GM21528 (cell line): ENCODE data around the gene NUTF2.
"Not testable (repeated sequence)": the region's sequence is repeated elsewhere in the genome, so short reads cannot be mapped to it uniquely, and the experiment has no call there.

ENCODE experiments used
- ATAC-seq: cut with Tn5 transposase; IDR thresholded peaks from one replicate; pipeline ENCODE4 v1.9.1; 2021; ENCODE audit warnings: mild to moderate bottlenecking, moderate library complexity; ENCODE audit not compliant: unreplicated experiment, low FRiP score

The NUTF2 gene

DNA sequence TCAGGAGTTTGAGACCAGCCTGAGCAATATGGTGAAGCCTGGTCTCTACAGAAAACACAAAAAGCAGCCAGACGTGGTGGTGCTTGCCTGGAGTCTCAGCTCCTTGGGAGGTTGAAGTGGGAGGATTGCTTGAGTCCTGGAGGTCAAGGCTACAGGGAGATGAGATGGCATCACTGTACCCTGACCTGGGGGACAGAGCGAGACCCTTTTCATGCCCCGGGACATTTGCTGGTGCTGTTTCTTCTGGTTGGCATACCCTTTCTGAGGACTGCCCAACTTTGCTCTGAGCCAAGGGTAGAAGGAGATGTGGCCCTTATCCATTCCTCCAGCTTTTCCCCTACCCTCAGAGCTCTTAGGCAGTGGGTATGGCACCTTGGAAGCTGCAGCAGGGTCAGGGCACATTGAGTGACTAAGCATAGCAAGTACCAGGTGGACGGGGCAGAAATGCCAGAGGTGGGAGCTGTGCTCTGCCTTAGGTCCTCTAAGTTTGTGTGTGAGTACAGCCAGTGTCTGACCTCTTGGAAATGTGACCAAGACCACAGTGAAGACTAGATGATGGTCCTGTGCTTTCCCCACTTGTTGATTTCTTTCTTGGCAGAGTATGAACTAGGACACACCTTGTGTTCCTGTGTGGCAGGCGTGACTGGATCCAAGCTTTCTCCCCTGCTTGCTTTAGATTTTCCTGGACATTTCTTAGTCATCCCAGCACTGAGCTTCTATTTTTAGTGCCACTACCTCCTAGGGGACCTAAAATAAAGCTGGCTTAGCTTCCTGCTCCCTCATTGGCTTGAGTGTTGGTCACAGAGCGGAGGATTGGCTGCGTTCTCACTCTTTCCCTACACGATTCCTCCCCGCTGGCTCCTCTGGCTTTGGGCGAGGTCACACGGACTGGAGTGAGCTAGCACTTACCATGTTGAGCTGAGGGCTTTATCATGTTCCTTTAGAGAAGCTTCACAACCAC lies 16.2 kb downstream of the NUTF2 start:
- no peak for ATAC-seq

GRCh38 chr16:67864044-67864443 lies 17.3 kb downstream of the NUTF2 start:
- ATAC-seq, result not testable (repeated sequence)

GRCh38 chr16:67864594-67864993 lies 17.9 kb downstream of the NUTF2 start:
- ATAC-seq, result no peak

- ATAC-seq, result no peak
These were observed 18.6 kb downstream of the NUTF2 start for GRCh38 chr16:67865318-67865717.

DNA sequence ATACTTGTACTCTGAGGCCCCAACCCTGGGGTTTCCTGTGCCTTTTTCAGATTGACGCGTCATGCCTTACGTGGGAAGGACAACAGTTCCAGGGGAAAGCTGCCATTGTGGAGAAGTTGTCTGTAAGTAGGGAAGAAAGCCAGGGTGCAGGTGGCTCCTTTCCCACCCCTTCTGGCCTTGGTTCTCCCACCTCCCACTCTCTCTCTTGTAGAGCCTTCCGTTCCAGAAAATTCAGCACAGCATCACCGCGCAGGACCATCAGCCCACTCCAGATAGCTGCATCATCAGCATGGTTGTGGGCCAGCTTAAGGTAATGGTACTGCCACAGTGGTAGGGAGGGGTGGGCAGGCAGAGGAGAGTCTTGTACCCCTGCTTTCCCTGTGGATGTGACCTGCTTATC lies 21.6 kb downstream of the NUTF2 start:
- no peak for ATAC-seq

DNA sequence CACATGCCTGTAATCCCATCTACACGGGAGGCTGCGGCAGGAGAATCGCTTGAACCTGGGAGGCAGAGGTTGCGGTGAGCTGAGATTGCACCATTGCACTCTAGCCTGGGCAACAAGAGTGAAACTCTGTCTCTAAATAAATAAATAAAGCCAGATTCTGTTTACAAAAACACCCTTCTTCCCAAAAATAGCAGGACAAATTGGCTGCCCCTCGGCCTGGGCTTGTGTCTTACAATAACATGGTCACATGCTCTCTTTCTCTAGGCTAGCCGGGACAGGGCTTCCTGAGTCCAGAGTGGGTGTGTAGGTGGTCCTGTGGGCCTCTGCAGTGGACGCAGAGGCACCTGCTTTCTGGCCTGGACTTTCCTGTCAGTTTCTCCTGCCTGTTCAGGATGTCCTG lies 22.9 kb downstream of the NUTF2 start:
- no peak for ATAC-seq

DNA sequence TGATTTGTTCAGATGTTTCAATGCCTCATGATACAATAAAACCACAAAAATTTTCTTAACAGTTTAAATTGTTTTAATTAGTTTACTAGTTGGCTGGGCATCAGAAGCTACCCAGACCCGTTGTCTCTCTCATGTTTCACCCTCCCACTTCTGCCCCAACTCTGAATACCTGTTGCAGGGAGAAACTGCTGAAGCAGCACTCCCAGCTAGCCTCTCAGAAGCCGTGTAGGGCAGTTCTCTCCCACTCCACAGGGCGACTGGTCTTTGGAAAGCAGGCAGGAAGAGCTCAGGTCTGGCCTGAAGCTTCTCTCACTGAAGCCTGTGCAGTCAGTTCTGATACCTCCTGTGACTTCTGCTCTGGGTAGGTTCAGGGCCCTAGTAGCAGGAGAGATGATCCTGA lies 24.5 kb downstream of the NUTF2 start:
- ATAC-seq, result no peak

DNA sequence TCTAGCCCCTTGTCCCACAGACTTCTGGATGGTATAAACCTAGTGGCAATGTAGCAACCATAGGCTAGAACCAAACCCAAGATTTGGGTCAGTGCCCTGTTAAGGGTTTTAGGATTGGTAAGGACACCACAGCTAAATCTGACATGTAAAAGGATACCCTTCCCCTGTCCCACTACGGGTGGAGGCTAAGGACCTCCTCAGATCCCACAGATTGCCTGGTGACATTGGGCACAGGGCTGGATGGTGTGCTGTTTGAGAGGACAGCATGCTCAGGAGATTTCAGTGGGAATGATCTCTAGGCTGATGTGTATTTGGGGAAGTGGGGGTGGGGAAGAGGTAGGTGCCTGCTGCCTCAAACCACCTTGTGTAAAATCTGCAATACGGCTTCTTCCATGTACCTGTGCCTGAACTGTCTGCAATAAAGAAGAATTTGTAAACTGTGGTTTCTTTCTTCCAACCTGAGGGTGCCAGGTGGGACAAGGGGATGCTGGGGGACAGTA lies 25.4 kb downstream of the NUTF2 start:
- no peak for ATAC-seq

DNA sequence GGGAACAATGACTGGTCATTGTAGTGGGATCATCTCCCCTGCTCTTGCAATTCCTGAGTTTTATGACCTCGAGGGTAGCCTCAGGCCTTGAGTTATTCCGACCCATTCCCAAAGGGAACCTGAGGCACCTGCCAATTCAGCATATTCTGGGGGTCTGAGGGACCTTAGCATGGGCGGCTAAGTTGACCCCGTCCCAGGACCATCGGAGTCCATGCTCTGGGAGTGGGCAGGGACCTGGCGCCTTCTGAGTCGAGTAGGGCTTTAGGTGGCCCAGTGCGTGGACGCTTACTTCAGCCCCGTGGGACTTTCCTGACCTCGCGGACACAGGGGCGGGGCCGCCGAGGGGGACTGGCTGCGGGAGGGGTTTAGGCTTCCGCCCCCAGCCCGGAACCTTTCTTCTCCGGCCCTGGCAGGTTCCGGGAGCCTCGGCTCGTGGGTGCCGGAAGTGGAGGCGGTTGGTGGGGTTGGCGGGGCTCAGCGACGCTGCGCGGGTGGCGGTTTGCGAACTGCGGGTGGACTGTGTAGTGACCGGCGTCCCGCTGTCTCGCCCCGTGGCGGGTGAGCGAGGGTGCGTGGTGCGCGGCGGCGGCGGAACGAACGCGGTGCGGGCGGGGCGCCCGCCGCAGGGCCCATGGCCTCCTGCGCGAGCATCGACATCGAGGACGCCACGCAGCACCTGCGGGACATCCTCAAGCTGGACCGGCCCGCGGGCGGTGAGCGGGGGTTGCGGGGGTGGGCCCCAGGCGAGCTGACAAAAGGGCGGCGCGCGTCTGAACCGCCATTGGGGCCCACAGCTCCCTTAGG lies 26.1 kb downstream of the NUTF2 start, which contains the start of gene EDC4:
TSS of gene EDC4 (plus strand) at position 422 of the 804 bp plus-strand sequence. CDS start at position 632, 210 bp downstream.
- peak; percentile 60 for ATAC-seq

GRCh38 chr16:67873435-67874370 lies 27.0 kb downstream of the NUTF2 start:
- ATAC-seq, result no peak

- ATAC-seq, result no peak
These were observed 27.6 kb downstream of the NUTF2 start for GRCh38 chr16:67874372-67874771.

GRCh38 chr16:67877064-67877463 lies 30.3 kb downstream of the NUTF2 start:
- no peak for ATAC-seq

- ATAC-seq, result no peak
These were observed 31.5 kb downstream of the NUTF2 start for GRCh38 chr16:67878232-67878631.

DNA sequence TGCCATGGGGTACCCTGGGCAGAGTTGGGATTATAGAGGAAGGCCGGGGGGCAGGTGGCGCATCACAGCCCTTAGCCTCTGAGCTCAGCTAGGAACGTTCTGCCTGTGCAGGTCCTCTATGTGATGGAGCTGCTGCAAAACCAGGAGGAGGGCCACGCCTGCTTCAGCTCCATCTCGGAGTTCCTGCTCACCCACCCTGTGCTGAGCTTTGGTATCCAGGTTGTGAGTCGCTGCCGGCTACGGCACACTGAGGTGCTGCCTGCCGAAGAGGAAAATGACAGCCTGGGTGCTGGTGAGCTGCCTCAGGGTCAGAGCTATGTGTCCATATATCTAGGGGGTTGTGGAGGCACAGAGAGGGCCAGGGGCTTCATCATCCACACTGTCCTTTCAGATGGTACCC lies 32.1 kb downstream of the NUTF2 start:
- no peak for ATAC-seq

- ATAC-seq, result no peak
These were observed 32.7 kb downstream of the NUTF2 start for GRCh38 chr16:67879462-67879861.

DNA sequence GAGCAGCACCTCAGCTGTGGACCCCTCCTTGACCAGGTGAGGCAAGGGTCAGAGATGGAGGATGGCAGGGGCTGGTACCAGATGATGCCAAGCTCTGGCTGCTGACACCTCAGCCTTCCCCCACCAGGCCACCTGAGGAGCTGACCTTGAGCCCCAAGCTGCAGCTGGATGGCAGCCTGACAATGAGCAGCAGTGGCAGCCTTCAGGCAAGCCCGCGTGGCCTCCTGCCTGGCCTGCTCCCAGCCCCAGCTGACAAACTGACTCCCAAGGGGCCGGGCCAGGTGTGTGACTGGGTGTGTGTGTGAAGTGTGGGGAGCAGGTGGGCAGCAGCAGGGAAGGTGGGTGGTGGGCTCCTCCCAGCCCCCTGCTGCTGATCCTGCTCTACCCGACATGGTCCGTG lies 33.2 kb downstream of the NUTF2 start:
- no peak for ATAC-seq

DNA sequence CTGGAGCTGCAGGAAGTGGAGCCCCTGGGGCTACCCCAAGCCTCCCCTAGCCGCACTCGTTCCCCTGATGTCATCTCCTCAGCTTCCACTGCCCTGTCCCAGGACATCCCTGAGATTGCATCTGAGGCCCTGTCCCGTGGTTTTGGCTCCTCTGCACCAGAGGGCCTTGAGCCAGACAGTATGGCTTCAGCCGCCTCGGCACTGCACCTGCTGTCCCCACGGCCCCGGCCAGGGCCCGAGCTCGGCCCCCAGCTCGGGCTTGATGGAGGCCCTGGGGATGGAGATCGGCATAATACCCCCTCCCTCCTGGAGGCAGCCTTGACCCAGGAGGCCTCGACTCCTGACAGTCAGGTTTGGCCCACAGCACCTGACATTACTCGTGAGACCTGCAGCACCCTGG lies 33.9 kb downstream of the NUTF2 start:
- no peak for ATAC-seq

DNA sequence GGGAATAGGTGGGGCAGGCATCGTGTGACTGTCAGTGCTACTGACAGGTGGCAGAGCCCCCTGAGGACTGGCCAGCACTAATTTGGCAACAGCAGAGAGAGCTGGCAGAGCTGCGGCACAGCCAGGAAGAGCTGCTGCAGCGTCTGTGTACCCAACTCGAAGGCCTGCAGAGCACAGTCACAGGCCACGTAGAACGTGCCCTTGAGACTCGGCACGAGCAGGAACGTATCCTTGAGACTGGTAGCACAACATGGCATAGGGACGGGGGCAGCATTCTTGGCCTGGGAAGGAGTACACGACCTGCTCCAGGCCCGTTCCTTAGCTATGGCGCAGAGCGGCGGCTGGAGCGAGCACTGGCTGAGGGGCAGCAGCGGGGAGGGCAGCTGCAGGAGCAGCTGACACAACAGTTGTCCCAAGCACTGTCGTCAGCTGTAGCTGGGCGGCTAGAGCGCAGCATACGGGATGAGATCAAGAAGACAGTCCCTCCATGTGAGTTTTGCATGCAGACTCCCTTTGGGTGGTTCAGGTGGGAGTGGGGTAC lies 35.0 kb downstream of the NUTF2 start:
- no peak for ATAC-seq

DNA sequence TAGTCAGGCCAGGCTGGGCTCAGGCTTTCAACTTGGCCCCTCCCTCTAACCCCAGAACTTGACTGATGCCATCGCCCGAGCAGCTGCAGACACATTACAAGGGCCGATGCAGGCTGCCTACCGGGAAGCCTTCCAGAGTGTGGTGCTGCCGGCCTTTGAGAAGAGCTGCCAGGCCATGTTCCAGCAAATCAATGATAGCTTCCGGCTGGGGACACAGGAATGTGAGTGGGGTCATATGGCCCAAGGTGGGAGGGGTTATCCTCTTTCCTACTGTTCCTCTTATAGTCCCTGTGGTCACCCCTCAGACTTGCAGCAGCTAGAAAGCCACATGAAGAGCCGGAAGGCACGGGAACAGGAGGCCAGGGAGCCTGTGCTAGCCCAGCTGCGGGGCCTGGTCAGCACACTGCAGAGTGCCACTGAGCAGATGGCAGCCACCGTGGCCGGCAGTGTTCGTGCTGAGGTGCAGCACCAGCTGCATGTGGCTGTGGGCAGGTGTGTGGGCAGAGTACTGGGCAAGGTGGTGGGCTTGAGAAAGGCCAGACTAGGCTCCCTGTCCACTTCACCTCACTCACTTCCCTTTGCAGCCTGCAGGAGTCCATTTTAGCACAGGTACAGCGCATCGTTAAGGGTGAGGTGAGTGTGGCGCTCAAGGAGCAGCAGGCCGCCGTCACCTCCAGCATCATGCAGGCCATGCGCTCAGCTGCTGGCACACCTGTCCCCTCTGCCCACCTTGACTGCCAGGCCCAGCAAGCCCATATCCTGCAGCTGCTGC lies 35.8 kb downstream of the NUTF2 start:
- no peak for ATAC-seq
